Right lobe of liver (tissue), 6 donors: ENCODE measurements around the gene PLCB2. TPM values are rescaled to one million over a fixed set of nuclear protein-coding genes. Genes with fewer than 3 reads are reported as not detected.
A peak's percentile ranks its signal among the peaks of the same experiment; 100 is the strongest.

Source experiments
- ATAC-seq, 4 donors: fragments of 200-7000 bp; cut with Tn5 transposase; one replicate each; pipeline ENCODE4 v1.9.1; 2020; ENCODE audit warnings: mild to moderate bottlenecking in 4 of 4, moderate library complexity in 4 of 4
- DNase-seq, 3 donors: peaks; one replicate each; pipeline ENCODE4 v3.0.0-alpha.2; 2020
- H3K27ac ChIP-seq, 3 donors: fragments of 200-600 bp; one replicate each; pipeline ENCODE4 v1.8.0; 2022
- H3K27me3 ChIP-seq, 2 donors: fragments of 200-600 bp; one replicate each; pipeline ENCODE4 v1.8.0; 2022
- H3K36me3 ChIP-seq, 4 donors: fragments of 200-600 bp; sonication (generic) in 1 of 4; one replicate each; pipeline versions ENCODE4 v1.5.1 to v1.8.0; 2017 to 2022; ENCODE audit warnings: control low read depth in 1 of 4
- H3K4me1 ChIP-seq, 4 donors: fragments of 200-600 bp; sonication (generic) in 1 of 4; one replicate each; pipeline versions ENCODE4 v1.5.1 to v1.8.0; 2017 to 2022; ENCODE audit warnings: control low read depth in 1 of 4
- H3K4me3 ChIP-seq, 3 donors: fragments of 200-600 bp; one replicate each; pipeline ENCODE4 v1.8.0; 2022
- H3K9me3 ChIP-seq, 4 donors: fragments of 200-600 bp; sonication (generic) in 1 of 4; one replicate each; pipeline versions ENCODE4 v1.5.1 to v1.8.0; 2017 to 2022; ENCODE audit warnings: control low read depth in 1 of 4
- POLR2A ChIP-seq: fragments of 450-650 bp; IDR thresholded peaks from one replicate; pipeline ENCODE4 v1.6.1; 2017; ENCODE audit warnings: antibody characterized with exemption, mild to moderate bottlenecking
- WGBS: methylation state at CpG from one replicate; pipeline ENCODE4 v1.1.6; 2018; ENCODE audit warnings: low coverage, low lambda C conversion rate; ENCODE audit not compliant: insufficient coverage; ENCODE audit errors: missing lambda C conversion rate; 5-methylcytosine and 5-hydroxymethylcytosine counted together
- intact Hi-C, 2 donors: fragments of 100-400 bp; cut with DNase I; formaldehyde crosslinking; loops; one replicate each; pipeline versions ENCODE4 v1.11.2 to v1.14.1; 2022
- total RNA-seq, 6 experiments: library from RNA; depleted of rRNA in 2 of 6; stranded (reverse); fragments of >200 nt in 2 of 6; fragmentation: NEBNext Ultra II Directional in 3 of 6; extraction: Animal tissue kit (Norgen Biotek cat#: 25700) in 3 of 6; gene quantifications; one replicate each; pipeline versions ENCODE4 v1.1.0 to v1.2.4, GENCODE V29; 2016 to 2023
- TF ChIP-seq, protein P1 (sequence below), 4 donors: fragments of 200-600 bp in 3 of 4; fragments of 450-650 bp in 1 of 4; IDR thresholded peaks; one replicate each; pipeline versions ENCODE4 v1.5.1 to v1.8.0; 2016 to 2022; ENCODE audit warnings: antibody characterized with exemption in 4 of 4, mild to moderate bottlenecking in 2 of 4
- donor health status: DM: no; HTN: yes; CAD: no.
- donor health status: DM: no; HTN: no; CAD: no.
- donor health status: DM: no; HTN: no; CAD: no.
- donor health status: DM: no; HTN: yes; CAD: no.
- donor health status: DM: no; HTN: yes; CAD: no.

PLCB2 gene
- total RNA-seq, 6 experiments from 2014 or later, result 5.0 to 18.0 (median 7.2) TPM

GRCh38 chr15:40281801-40282146 lies 26.0 kb downstream of the PLCB2 start:
- intact Hi-C loops, result no loop called here

DNA sequence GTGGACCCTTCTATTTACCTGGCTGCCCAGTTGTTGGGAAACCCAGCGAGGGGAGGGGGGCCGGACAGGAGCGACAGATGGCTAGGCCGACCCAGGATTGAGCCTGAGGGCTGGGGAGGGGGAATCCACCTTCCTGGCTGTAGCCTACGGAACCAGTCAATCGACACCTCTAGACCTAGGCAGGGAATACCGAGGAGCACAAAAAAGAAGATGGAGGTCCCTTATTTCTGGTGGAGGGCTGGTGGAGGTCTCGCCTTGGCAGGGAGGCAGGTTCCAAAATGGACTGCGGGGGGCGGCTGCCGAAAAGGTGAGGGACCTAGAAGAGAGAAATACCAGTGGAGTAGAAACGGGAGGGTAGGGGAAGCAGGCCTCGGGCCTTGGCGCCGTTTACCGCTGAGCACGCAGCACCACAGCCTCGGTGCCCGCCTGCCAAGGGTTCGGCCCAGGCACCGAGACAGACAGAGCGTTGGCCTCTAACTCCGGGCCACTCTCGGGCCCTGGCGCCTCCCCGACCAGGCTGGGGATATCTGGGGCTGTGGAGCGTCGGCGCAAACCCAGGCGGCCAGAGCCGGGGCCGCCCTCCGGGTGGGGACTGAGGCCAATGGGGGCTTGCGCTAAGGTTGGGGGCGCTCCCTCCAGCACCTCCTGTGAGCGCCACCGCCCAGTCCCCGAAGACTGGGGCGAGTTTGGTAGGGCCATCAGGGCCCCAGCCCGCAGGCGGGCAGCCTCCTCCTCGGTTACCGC lies 26.5 kb downstream of the PLCB2 start:
- intact Hi-C loops, result no loop called here
- Histone ChIP-seq H3K27ac (no peak overlapping the region), H3K4me3 (no peak overlapping the region), H3K4me1 (peaks cover 0 to 17% (median 0%) of the 10 kb centered on the region in 4 donors), H3K36me3 (no peaks in the 10 kb centered on the region), H3K27me3 (peaks cover 0 to 27% of the 10 kb centered on the region in 2 donors), H3K9me3 (no peaks in the 10 kb centered on the region)
- ATAC-seq, result no peak
- TF ChIP-seq, protein P1, sequence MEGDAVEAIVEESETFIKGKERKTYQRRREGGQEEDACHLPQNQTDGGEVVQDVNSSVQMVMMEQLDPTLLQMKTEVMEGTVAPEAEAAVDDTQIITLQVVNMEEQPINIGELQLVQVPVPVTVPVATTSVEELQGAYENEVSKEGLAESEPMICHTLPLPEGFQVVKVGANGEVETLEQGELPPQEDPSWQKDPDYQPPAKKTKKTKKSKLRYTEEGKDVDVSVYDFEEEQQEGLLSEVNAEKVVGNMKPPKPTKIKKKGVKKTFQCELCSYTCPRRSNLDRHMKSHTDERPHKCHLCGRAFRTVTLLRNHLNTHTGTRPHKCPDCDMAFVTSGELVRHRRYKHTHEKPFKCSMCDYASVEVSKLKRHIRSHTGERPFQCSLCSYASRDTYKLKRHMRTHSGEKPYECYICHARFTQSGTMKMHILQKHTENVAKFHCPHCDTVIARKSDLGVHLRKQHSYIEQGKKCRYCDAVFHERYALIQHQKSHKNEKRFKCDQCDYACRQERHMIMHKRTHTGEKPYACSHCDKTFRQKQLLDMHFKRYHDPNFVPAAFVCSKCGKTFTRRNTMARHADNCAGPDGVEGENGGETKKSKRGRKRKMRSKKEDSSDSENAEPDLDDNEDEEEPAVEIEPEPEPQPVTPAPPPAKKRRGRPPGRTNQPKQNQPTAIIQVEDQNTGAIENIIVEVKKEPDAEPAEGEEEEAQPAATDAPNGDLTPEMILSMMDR (IDR thresholded peaks at IDR 0.05), result no peak
- no peak for TF ChIP-seq POLR2A
- no peak for DNase-seq
- 63% methylated on average over 7 of the region's 43 CpGs for WGBS

More at GRCh38 chr15:40281801-40282146, 26.0 kb downstream of the PLCB2 start:
- ATAC-seq (no peak), DNase-seq (no peak)
- Histone ChIP-seq H3K4me3 (peak overlapping the region; percentile 22 to 51 (median 40)), H3K36me3 (no peaks in the 10 kb centered on the region), H3K27ac (no peak overlapping the region), H3K27me3 (peaks cover 0 to 27% of the 10 kb centered on the region in 2 donors), H3K4me1 (peaks cover 0 to 17% (median 0%) of the 10 kb centered on the region in 4 donors), H3K9me3 (no peaks in the 10 kb centered on the region)
- no CpG with 5 or more reads among the region's 51 CpGs for WGBS
- TF ChIP-seq, protein P1 (IDR thresholded peaks at IDR 0.05), result no peak
- no peak for TF ChIP-seq POLR2A

DNA sequence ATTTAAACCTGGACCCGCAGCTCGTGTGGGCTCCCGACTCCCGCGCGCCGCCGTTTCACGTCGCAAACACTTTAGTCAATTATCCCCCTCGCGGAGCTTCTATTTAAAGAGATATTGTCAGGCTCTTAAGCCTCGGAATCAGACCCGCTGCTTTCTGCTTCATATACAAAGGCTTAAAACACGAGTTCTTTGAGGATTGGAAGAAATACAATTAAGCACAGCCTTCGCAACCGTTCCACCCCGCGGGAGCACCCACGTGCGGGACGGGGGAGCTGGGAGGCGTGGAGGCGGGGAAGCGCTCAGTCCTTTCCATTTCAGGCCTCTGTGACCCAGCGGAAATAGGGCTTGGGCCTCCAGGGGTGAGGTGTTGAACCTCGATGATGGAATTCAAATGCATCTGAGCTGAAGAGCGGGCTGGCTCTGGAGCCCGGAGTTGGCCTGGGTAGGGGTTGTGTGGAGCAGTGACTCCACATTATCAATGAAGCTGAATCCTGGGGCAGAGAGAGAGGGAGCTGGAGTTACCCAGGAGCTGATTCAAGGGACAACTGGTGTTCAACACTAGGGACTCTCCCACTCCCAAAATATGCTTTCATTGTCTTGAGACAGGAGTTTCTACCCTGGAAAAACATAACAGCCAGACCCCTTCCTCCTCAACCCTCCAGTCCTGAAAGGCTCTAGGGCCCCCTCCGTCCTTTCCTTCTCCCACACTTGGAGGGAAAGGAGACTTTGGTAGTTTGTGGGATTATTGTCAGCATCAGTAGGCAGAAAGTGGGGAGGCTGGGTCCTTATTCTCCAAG lies 27.3 kb downstream of the PLCB2 start:
- H3K4me1 ChIP-seq, result peaks cover 0 to 17% (median 0%) of the 10 kb centered on the region in 4 donors
- WGBS, result 47% methylated on average over 28 of the region's 30 CpGs
- H3K9me3 ChIP-seq, result no peaks in the 10 kb centered on the region
- DNase-seq, result no peak
- peaks cover 0 to 27% of the 10 kb centered on the region in 2 donors for H3K27me3 ChIP-seq
- H3K4me3 ChIP-seq, result no peak overlapping the region
- ATAC-seq, result no peak
- no peaks in the 10 kb centered on the region for H3K36me3 ChIP-seq
- H3K27ac ChIP-seq, result no peak overlapping the region
- no peak for TF ChIP-seq POLR2A
- TF ChIP-seq, protein P1 (IDR thresholded peaks at IDR 0.05), result no peak
- intact Hi-C loops, result no loop called here

- Histone ChIP-seq H3K27me3 (peaks cover 0 to 27% of the 10 kb centered on the region in 2 donors), H3K9me3 (no peaks in the 10 kb centered on the region), H3K4me1 (peaks cover 0 to 17% (median 0%) of the 10 kb centered on the region in 4 donors), H3K4me3 (no peak overlapping the region), H3K36me3 (no peaks in the 10 kb centered on the region), H3K27ac (no peak overlapping the region)
- TF ChIP-seq, protein P1 (IDR thresholded peaks at IDR 0.05), result peak; percentile 87 to 100 (median 99)
- TF ChIP-seq POLR2A, result no peak
- ATAC-seq, result peak; percentile 66 to 73 (median 71)
- 26% methylated on average over 17 of the region's 40 CpGs for WGBS
- DNase-seq, result peak; percentile 78 to 84 (median 84)
- intact Hi-C loops, result loop anchor here (5.0 to 10.0 kb wide), 3 partner anchors 62 to 237 kb away; no protein-coding TSS in a partner anchor
Measured at GRCh38 chr15:40279437-40280141, 28.1 kb downstream of the PLCB2 start.
